AG04450 (cell line): Measurements from ENCODE around the gene SHBG. TPM values are rescaled to one million over a fixed set of nuclear protein-coding genes. Genes with fewer than 3 reads are reported as not detected.

Experiments
- CTCF ChIA-PET: fragments of 300-600, 350-600 bp; formaldehyde crosslinking; extraction: SDS; loops from one replicate; lab custom pipeline; 2022; ENCODE audit warnings: antibody characterized with exemption, inconsistent platforms; lab: Charles Lee
- POLR2A ChIA-PET: fragments of 350-600 bp; formaldehyde crosslinking; extraction: SDS; loops from one replicate; lab custom pipeline; 2021; ENCODE audit warnings: antibody characterized with exemption, inconsistent platforms; lab: Yijun Ruan, JAX
- DNase-seq: peaks from one replicate; pipeline ENCODE4 v3.0.0-alpha.2; 2011; ENCODE audit warnings: low read depth, low spot score
- H3K27ac ChIP-seq: one replicate; pipeline ENCODE4 v1.5.1; 2012; ENCODE audit warnings: low read depth, low read length, control low read depth
- H3K27me3 ChIP-seq: one replicate; pipeline ENCODE4 v1.6.0; 2012; ENCODE audit warnings: low read length; ENCODE audit not compliant: control insufficient read depth, insufficient read depth
- H3K4me3 ChIP-seq: 2 replicates; pipeline ENCODE4 v1.5.1; 2011; ENCODE audit warnings: mild to moderate bottlenecking, low read depth, low read length, control low read depth
- H3K9me3 ChIP-seq: 2 replicates; pipeline ENCODE4 v1.5.1; 2012; ENCODE audit warnings: low read length; ENCODE audit not compliant: control insufficient read depth, insufficient read depth
- polyA plus RNA-seq: library from polyadenylated mRNA; depleted of rRNA; stranded (reverse); fragments of >200 nt; gene quantifications from 2 replicates; pipeline ENCODE4 v1.2.3, GENCODE V29; 2011
- TF ChIP-seq, protein P1 (sequence below): IDR thresholded peaks from 2 replicates; pipeline ENCODE4 v1.5.1; 2011; ENCODE audit warnings: low read depth, low read length, control low read depth, inconsistent platforms

The SHBG gene
- polyA plus RNA-seq, 1 experiment, result 0.35 TPM

DNA sequence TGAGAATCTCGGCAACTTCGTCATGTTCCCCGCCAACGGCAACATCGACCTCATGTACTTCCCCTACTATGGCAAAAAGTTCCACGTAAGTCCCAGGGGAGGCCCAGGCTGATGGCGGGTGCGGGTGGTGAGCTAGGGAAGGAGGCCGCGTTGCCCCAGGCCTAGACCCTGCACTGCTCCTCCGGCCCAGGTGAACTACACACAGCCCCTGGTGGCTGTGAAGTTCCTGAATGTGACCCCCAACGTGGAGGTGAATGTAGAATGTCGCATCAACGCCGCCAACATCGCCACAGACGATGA, 25.6 kb downstream of the SHBG start:
- H3K27ac ChIP-seq, result no peak overlapping the region
- CTCF ChIA-PET, result interaction anchor here (0.8 to 1.4 kb wide), 2 partner anchors 23 to 32 kb away, joined by 3 read pairs; no protein-coding TSS in a partner anchor
- H3K9me3 ChIP-seq, result no peaks in the 10 kb centered on the region; the same call in 1 of the 2 replicates
- H3K4me3 ChIP-seq, result no peak overlapping the region
- peaks cover 48% of the 10 kb centered on the region for H3K27me3 ChIP-seq
- POLR2A ChIA-PET, result no interaction called here
- no peak for DNase-seq
- TF ChIP-seq, protein P1, sequence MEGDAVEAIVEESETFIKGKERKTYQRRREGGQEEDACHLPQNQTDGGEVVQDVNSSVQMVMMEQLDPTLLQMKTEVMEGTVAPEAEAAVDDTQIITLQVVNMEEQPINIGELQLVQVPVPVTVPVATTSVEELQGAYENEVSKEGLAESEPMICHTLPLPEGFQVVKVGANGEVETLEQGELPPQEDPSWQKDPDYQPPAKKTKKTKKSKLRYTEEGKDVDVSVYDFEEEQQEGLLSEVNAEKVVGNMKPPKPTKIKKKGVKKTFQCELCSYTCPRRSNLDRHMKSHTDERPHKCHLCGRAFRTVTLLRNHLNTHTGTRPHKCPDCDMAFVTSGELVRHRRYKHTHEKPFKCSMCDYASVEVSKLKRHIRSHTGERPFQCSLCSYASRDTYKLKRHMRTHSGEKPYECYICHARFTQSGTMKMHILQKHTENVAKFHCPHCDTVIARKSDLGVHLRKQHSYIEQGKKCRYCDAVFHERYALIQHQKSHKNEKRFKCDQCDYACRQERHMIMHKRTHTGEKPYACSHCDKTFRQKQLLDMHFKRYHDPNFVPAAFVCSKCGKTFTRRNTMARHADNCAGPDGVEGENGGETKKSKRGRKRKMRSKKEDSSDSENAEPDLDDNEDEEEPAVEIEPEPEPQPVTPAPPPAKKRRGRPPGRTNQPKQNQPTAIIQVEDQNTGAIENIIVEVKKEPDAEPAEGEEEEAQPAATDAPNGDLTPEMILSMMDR, result no peak

DNA sequence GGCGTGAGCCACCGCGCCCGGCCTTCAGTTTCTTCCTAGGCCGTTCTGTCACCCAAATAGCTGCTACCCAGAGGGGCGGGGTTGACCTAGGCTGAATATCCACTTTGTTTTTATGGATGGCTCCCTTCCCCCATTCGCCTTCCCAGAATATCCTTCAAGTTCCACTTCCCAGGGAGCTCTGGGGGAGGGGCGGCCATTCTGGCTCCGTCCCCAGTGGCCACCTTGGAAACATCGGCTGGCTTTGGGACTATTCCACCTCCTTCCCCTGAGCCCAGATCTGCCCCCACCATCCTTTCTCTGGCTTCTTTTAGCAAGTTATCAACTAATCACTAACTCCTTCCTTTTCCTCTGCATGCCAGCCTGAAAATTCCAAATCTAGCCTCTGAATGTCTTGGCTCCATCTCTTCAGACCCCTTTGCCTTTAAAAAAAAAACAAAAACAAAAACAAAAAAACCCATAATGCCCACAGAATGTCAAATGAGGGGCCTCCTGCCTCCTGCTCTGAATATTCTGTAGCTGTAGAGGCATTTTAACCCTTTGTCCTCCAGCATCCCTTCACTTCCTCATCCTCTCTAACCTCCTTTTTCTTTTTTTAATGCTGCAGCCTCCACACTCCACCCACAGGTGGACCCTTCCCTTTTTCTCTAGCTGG, 27.1 kb downstream of the SHBG start:
- H3K27me3 ChIP-seq, result peaks cover 34% of the 10 kb centered on the region
- H3K9me3 ChIP-seq, result no peaks in the 10 kb centered on the region
- POLR2A ChIA-PET, result interaction anchor here (0.7 kb wide), 1 partner anchor 24 kb away, joined by 6 read pairs; no protein-coding TSS in a partner anchor
- no peak overlapping the region for H3K27ac ChIP-seq
- TF ChIP-seq, protein P1, result no peak
- DNase-seq, result no peak
- H3K4me3 ChIP-seq, result no peak overlapping the region
- CTCF ChIA-PET, result interaction anchor here (0.6 to 2.8 kb wide), 4 partner anchors 11 to 205 kb away, joined by 3 to 9 read pairs (median 4); partner anchors contain the start of gene WRAP53

DNA sequence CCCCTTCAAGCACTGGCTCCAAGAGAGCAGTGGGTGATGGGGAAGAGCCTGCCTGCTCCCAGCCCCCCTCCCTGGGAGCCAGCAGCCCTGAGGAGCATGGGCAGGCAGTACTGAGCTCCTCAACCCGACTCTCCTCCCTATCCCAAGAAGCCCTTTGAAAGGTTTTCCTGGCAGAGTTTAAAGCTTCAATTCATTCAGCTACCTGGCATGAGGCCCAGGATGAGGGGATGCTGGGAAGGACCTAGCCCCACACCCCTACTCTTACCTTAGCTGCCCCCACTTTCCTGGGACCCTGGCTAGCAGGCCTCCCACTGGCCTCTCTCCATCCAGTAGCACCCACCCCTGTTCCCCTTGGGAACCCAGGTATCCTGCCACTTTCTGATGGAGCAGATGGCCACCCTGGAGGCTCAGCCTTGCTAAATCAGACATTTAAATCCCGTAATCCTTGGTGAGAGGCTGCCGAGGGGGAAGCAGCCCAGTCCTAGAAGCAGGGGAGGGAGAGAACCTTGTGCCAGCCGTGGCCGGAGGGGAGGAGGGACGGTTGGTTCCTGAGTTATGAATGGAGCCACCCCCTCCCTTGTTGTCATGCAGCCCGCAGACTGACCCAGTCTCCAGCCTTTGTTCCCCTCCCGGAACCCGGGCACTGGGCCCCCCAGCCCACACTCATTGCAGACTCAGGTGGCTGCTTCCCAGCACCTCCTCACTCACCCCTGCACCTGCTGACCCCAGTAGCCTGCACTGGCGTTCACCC, 37.9 kb downstream of the SHBG start:
- CTCF ChIA-PET, result interaction anchor here (0.5 to 1.8 kb wide), 3 partner anchors 17 to 79 kb away, joined by 3 to 5 read pairs (median 3); partner anchors contain the start of gene FXR2
- POLR2A ChIA-PET, result interaction anchor here (0.6 to 1.0 kb wide), 2 partner anchors 18 to 21 kb away, joined by 3 read pairs; partner anchors contain the start of gene WRAP53
- H3K27me3 ChIP-seq, result no peaks in the 10 kb centered on the region
- H3K9me3 ChIP-seq, result no peaks in the 10 kb centered on the region
- TF ChIP-seq, protein P1, result no peak
- no peak for DNase-seq
- H3K27ac ChIP-seq, result no peak overlapping the region
- H3K4me3 ChIP-seq, result no peak overlapping the region

DNA sequence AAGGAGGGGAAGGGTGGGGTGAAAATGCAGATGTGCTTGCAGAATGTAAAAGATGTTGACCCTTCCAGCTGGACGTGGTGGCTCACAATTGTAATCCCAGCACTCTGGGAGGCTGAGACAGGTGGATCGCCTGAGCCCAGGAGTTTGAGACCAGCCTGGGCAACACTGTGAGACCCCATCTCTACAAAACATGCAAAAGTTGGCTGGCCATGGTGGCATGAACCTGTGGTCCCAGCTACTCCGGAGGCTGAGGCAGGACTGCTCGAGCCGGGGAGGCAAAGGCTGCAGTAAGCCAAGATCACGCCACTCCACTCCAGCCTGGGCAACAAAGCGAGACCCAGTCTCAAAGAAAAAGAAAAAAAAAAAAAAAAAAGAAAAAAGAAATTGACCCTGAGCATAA, 38.5 kb downstream of the SHBG start:
- TF ChIP-seq, protein P1, result no peak
- ChIA-PET CTCF (no interaction called here), POLR2A (no interaction called here)
- Histone ChIP-seq H3K27me3 (no peaks in the 10 kb centered on the region), H3K27ac (no peak overlapping the region), H3K4me3 (no peak overlapping the region), H3K9me3 (peaks cover 2% of the 10 kb centered on the region)
- DNase-seq, result no peak

DNA sequence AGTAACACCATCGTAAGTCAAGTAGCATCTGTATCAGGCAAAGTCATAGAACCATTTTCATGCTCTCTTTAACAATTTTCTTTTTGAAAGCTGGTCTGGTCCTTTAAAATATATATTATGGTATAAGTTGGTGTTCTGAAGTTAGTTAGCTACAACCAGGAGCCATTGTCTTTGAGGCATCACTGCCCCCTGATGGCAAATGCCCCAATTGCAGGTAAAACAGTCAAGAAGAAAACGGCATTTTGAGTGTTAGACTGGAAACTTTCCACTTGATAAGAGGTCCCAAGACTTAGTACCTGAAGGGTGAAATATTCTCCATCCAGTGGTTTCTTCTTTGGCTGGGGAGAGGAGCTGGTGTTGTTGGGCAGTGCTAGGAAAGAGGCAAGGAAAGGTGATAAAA, 43.3 kb downstream of the SHBG start:
- no peak overlapping the region for H3K27ac ChIP-seq
- peaks cover 19% of the 10 kb centered on the region for H3K9me3 ChIP-seq
- POLR2A ChIA-PET, result no interaction called here
- H3K27me3 ChIP-seq, result no peaks in the 10 kb centered on the region
- DNase-seq, result no peak
- H3K4me3 ChIP-seq, result no peak overlapping the region
- TF ChIP-seq, protein P1, result peak; percentile 48
- CTCF ChIA-PET, result interaction anchor here (0.6 to 2.6 kb wide), 5 partner anchors 15 to 312 kb away, joined by 3 to 29 read pairs (median 5); partner anchors contain the start of genes FXR2, TP53 and WRAP53
